PC-3 (cell line): Measurements from ENCODE around the gene ZNF76. TPM values are rescaled to one million over a fixed set of nuclear protein-coding genes. Genes with fewer than 3 reads are reported as not detected.

Source experiments
- ATAC-seq: fragments of 200-7000 bp; cut with Tn5 transposase; 2 replicates; pipeline ENCODE4 v1.9.1; 2020; ENCODE audit warnings: mild to moderate bottlenecking, moderate library complexity
- BruUV-seq: library from RNA; stranded (reverse); fragments of 400-500 nt; replicated peaks from 2 replicates; lab custom pipeline; 2021; lab: Mats Ljungman, UMichigan
- CTCF ChIA-PET: fragments of 300-600 bp; sonication (Branson Sonifier 250); formaldehyde crosslinking; loops from one replicate; lab custom pipeline; 2022; ENCODE audit warnings: antibody characterized with exemption; lab: Charles Lee
- POLR2A ChIA-PET: fragments of 300-600 bp; sonication (Branson Sonifier 250); formaldehyde crosslinking; loops from one replicate; lab custom pipeline; 2022; ENCODE audit warnings: antibody characterized with exemption; ENCODE audit not compliant: unreplicated experiment; lab: Charles Lee
- DNase-seq: peaks from one replicate; pipeline ENCODE4 v3.0.0-alpha.2; 2015
- H2AFZ ChIP-seq: fragments of 300-600 bp; sonication (generic); 2 replicates; pipeline ENCODE4 v1.6.0; 2016; ENCODE audit warnings: antibody characterized with exemption, low read length
- H3F3A ChIP-seq: fragments of 300-600 bp; sonication (generic); one replicate; pipeline ENCODE4 v1.6.0; 2017; ENCODE audit warnings: antibody characterized with exemption, low read length, control low read depth, mild to moderate bottlenecking; ENCODE audit not compliant: unreplicated experiment
- H3K27ac ChIP-seq: fragments of 300-600 bp; sonication (generic); 2 replicates; pipeline ENCODE4 v1.5.1; 2016; ENCODE audit warnings: mild to moderate bottlenecking, low read length
- H3K27me3 ChIP-seq: fragments of 300-600 bp; sonication (generic); 2 replicates; pipeline ENCODE4 v1.6.1; 2016; ENCODE audit warnings: low read length, mixed read lengths
- H3K36me3 ChIP-seq: fragments of 300-600 bp; sonication (generic); 2 replicates; pipeline ENCODE4 v1.6.1; 2016; ENCODE audit warnings: low read depth, mixed run types, low read length, mixed read lengths
- H3K4me1 ChIP-seq: fragments of 300-600 bp; sonication (generic); 2 replicates; pipeline ENCODE4 v1.5.1; 2016; ENCODE audit warnings: low read length; ENCODE audit not compliant: insufficient read depth
- H3K4me2 ChIP-seq: fragments of 300-600 bp; sonication (generic); 2 replicates; pipeline ENCODE4 v1.6.0; 2016; ENCODE audit warnings: low read length
- H3K4me3 ChIP-seq: fragments of 300-600 bp; sonication (generic); 2 replicates; pipeline ENCODE4 v1.5.1; 2016; ENCODE audit warnings: mild to moderate bottlenecking, low read length, mixed read lengths
- H3K79me2 ChIP-seq: fragments of 300-600 bp; sonication (generic); 2 replicates; pipeline ENCODE4 v1.6.1; 2017; ENCODE audit warnings: low read length, mixed read lengths
- H3K9ac ChIP-seq: fragments of 300-600 bp; sonication (generic); 2 replicates; pipeline ENCODE4 v1.6.0; 2016; ENCODE audit warnings: mild to moderate bottlenecking, low read length
- H3K9me2 ChIP-seq: fragments of 300-600 bp; sonication (generic); replicated peaks from 2 replicates; pipeline ENCODE4 v1.6.1; 2016; ENCODE audit warnings: mixed run types, low read length, mixed read lengths
- H3K9me3 ChIP-seq: fragments of 300-600 bp; sonication (generic); 2 replicates; pipeline ENCODE4 v1.6.1; 2016; ENCODE audit warnings: low read length, mixed read lengths
- H4K20me1 ChIP-seq: fragments of 300-600 bp; sonication (generic); 2 replicates; pipeline ENCODE4 v1.6.1; 2016; ENCODE audit warnings: low read length, mixed read lengths
- EZH2 ChIP-seq: fragments of 300-600 bp; sonication (generic); IDR thresholded peaks from one replicate; pipeline ENCODE4 v1.6.1; 2017; ENCODE audit warnings: antibody characterized with exemption, mild to moderate bottlenecking, low read length; ENCODE audit not compliant: unreplicated experiment
- intact Hi-C: fragments of 100-400 bp; cut with micrococcal nuclease; formaldehyde crosslinking; loops from 2 replicates; pipeline ENCODE4 v1.9.0; 2023
- total RNA-seq: library from RNA; depleted of rRNA; stranded (reverse); fragments of >200 nt; gene quantifications from 2 replicates; pipeline ENCODE4 v1.2.3, GENCODE V29; 2014
- TF ChIP-seq, protein P1 (sequence below): fragments of 300-600 bp; sonication (generic); conservative IDR thresholded peaks from 2 replicates; pipeline ENCODE4 v1.5.1; 2017; ENCODE audit warnings: antibody characterized with exemption, low read depth, mild to moderate bottlenecking, low read length

Gene ZNF76
- total RNA-seq, 1 experiment from 2014 or later: 20.8 TPM

GRCh38 chr6:35240838-35241801 is 18.4 kb upstream of the ZNF76 start:
- BruUV-seq: no TSS peak
- H4K20me1 ChIP-seq: no peaks in the 10 kb centered on the region

DNA sequence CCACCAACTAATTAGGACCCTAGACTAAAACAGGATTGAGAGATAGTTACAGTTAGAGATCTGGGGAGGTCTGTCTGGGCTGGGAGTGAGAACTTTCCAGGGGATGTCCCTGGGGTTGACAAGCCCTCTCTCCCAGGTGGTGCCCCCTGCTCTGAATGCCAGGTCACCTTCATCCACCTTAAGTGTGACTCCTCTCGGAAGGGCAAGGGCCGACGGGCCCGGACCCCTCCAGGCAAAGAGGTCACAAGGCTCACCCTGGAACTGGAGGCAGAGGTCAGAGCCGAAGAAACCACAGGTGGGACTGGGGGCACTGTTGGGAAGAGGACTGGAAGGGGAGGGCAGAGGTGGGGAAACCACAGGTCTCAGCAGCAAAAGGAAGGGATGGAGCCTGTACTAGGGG is 17.0 kb upstream of the ZNF76 start:
- Histone ChIP-seq H3K4me3 (no peak overlapping the region), H3K36me3 (no peaks in the 10 kb centered on the region; the same call in 1 of the 2 replicates), H3K79me2 (no peaks in the 10 kb centered on the region), H3K9me3 (no peaks in the 10 kb centered on the region), H3F3A (no peaks in the 10 kb centered on the region), H3K4me1 (no peaks in the 10 kb centered on the region; the same call in 1 of the 2 replicates), H3K4me2 (no peak overlapping the region), H3K9ac (no peak overlapping the region), H3K27ac (no peak overlapping the region), H3K9me2 (no peaks in the 10 kb centered on the region), H2AFZ (no peak overlapping the region), H3K27me3 (no peaks in the 10 kb centered on the region), H4K20me1 (no peaks in the 10 kb centered on the region)
- TF ChIP-seq, protein P1, sequence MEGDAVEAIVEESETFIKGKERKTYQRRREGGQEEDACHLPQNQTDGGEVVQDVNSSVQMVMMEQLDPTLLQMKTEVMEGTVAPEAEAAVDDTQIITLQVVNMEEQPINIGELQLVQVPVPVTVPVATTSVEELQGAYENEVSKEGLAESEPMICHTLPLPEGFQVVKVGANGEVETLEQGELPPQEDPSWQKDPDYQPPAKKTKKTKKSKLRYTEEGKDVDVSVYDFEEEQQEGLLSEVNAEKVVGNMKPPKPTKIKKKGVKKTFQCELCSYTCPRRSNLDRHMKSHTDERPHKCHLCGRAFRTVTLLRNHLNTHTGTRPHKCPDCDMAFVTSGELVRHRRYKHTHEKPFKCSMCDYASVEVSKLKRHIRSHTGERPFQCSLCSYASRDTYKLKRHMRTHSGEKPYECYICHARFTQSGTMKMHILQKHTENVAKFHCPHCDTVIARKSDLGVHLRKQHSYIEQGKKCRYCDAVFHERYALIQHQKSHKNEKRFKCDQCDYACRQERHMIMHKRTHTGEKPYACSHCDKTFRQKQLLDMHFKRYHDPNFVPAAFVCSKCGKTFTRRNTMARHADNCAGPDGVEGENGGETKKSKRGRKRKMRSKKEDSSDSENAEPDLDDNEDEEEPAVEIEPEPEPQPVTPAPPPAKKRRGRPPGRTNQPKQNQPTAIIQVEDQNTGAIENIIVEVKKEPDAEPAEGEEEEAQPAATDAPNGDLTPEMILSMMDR: no peak
- ChIA-PET CTCF (no interaction called here), POLR2A (no interaction called here)
- no TSS peak for BruUV-seq
- intact Hi-C loops: no loop called here
- no peak for ATAC-seq
- DNase-seq: no peak

More at GRCh38 chr6:35240838-35241801, 18.4 kb upstream of the ZNF76 start:
- H3K4me1 ChIP-seq: no peaks in the 10 kb centered on the region; the same call in 1 of the 2 replicates
- no peak for TF ChIP-seq EZH2
- TF ChIP-seq, protein P1: peak; percentile 99
- no peaks in the 10 kb centered on the region; the same call in 1 of the 2 replicates for H3K36me3 ChIP-seq
- H3K27me3 ChIP-seq: no peaks in the 10 kb centered on the region
- intact Hi-C loops: loop anchor here (1.0 kb wide), 3 partner anchors 36 to 255 kb away; no protein-coding TSS in a partner anchor
- H3F3A ChIP-seq: no peaks in the 10 kb centered on the region
- peak; percentile 98 for ATAC-seq
- CTCF ChIA-PET: interaction anchor here (0.6 to 3.0 kb wide), 7 partner anchors 36 to 254 kb away, joined by 3 to 18 read pairs (median 4); no protein-coding TSS in a partner anchor
- H2AFZ ChIP-seq: no peak overlapping the region
- POLR2A ChIA-PET: interaction anchor here (0.6 kb wide), 1 partner anchor 189 kb away, joined by 5 read pairs; no protein-coding TSS in a partner anchor
- H3K4me3 ChIP-seq: no peak overlapping the region
- no peak overlapping the region for H3K4me2 ChIP-seq
- no peaks in the 10 kb centered on the region for H3K79me2 ChIP-seq
- no peaks in the 10 kb centered on the region for H3K9me2 ChIP-seq
- DNase-seq: peak; percentile 88
- H3K9me3 ChIP-seq: no peaks in the 10 kb centered on the region
- no peak overlapping the region for H3K27ac ChIP-seq
- no peak overlapping the region for H3K9ac ChIP-seq

GRCh38 chr6:35242906-35243305 is 16.6 kb upstream of the ZNF76 start:
- CTCF ChIA-PET: no interaction called here

More at GRCh38 chr6:35242906-35243305, 16.6 kb upstream of the ZNF76 start:
- H3K27ac ChIP-seq: no peak overlapping the region
- no peaks in the 10 kb centered on the region for H3K9me2 ChIP-seq
- no peak overlapping the region for H2AFZ ChIP-seq
- H3K4me1 ChIP-seq: no peaks in the 10 kb centered on the region; the same call in 1 of the 2 replicates
- no peak for DNase-seq
- no peak overlapping the region for H3K4me3 ChIP-seq
- H3K9ac ChIP-seq: no peak overlapping the region
- no peaks in the 10 kb centered on the region; the same call in 1 of the 2 replicates for H3K36me3 ChIP-seq
- BruUV-seq: no TSS peak
- H3K27me3 ChIP-seq: no peaks in the 10 kb centered on the region
- ATAC-seq: no peak
- H3K9me3 ChIP-seq: no peaks in the 10 kb centered on the region
- no peaks in the 10 kb centered on the region for H3F3A ChIP-seq
- no peaks in the 10 kb centered on the region for H3K79me2 ChIP-seq
- intact Hi-C loops: no loop called here
- POLR2A ChIA-PET: no interaction called here
- H4K20me1 ChIP-seq: no peaks in the 10 kb centered on the region
- no peak overlapping the region for H3K4me2 ChIP-seq
- TF ChIP-seq, protein P1: no peak
